ENCODE data around the gene PRKCE.

PRKCE gene

GRCh38 chr2:45813003-45813941, 161.8 kb downstream of the PRKCE start:
- DNase-seq (ENCODE audit: insufficient read length) (no peak), FAIRE-seq (no peak)
- TF ChIP-seq POLR2A (IDR thresholded peaks at IDR 0.05; ENCODE audit: low read depth, low read length) (no peak), POLR2AphosphoS5 (IDR thresholded peaks at IDR 0.05; ENCODE audit: low read depth, low read length) (no peak), TAF1 (IDR thresholded peaks at IDR 0.05; ENCODE audit: borderline replicate concordance, low read depth, low read length) (no peak)

- FAIRE-seq (no peak), DNase-seq (ENCODE audit: insufficient read length) (no peak)
- TF ChIP-seq POLR2A (IDR thresholded peaks at IDR 0.05; ENCODE audit: low read depth, low read length) (no peak), POLR2AphosphoS5 (IDR thresholded peaks at IDR 0.05; ENCODE audit: low read depth, low read length) (no peak), TAF1 (IDR thresholded peaks at IDR 0.05; ENCODE audit: borderline replicate concordance, low read depth, low read length) (no peak)
Observed at GRCh38 chr2:45814488-45814887, 163.0 kb downstream of the PRKCE start.

- DNase-seq (ENCODE audit: insufficient read length) (no peak), FAIRE-seq (no peak)
- TF ChIP-seq POLR2A (IDR thresholded peaks at IDR 0.05; ENCODE audit: low read depth, low read length) (no peak), POLR2AphosphoS5 (IDR thresholded peaks at IDR 0.05; ENCODE audit: low read depth, low read length) (no peak), TAF1 (IDR thresholded peaks at IDR 0.05; ENCODE audit: borderline replicate concordance, low read depth, low read length) (no peak)
Observed at GRCh38 chr2:45814951-45815621, 163.6 kb downstream of the PRKCE start.

- FAIRE-seq (no peak), DNase-seq (ENCODE audit: insufficient read length) (no peak)
- TF ChIP-seq POLR2A (IDR thresholded peaks at IDR 0.05; ENCODE audit: low read depth, low read length) (no peak), POLR2AphosphoS5 (IDR thresholded peaks at IDR 0.05; ENCODE audit: low read depth, low read length) (no peak), TAF1 (IDR thresholded peaks at IDR 0.05; ENCODE audit: borderline replicate concordance, low read depth, low read length) (no peak)
Observed at GRCh38 chr2:45816272-45816671, 164.8 kb downstream of the PRKCE start.

- DNase-seq (ENCODE audit: insufficient read length): no peak
- TF ChIP-seq POLR2AphosphoS5 (IDR thresholded peaks at IDR 0.05; ENCODE audit: low read depth, low read length): no peak
- no peak for TF ChIP-seq POLR2A (IDR thresholded peaks at IDR 0.05; ENCODE audit: low read depth, low read length)
- no peak for TF ChIP-seq TAF1 (IDR thresholded peaks at IDR 0.05; ENCODE audit: borderline replicate concordance, low read depth, low read length)
- FAIRE-seq: no peak
Observed at GRCh38 chr2:45818591-45818990, 167.1 kb downstream of the PRKCE start.

- TF ChIP-seq TAF1 (IDR thresholded peaks at IDR 0.05; ENCODE audit: borderline replicate concordance, low read depth, low read length) (no peak), POLR2AphosphoS5 (IDR thresholded peaks at IDR 0.05; ENCODE audit: low read depth, low read length) (no peak), POLR2A (IDR thresholded peaks at IDR 0.05; ENCODE audit: low read depth, low read length) (no peak)
- DNase-seq (ENCODE audit: insufficient read length): no peak
- no peak for FAIRE-seq
Observed at GRCh38 chr2:45820048-45820447, 168.6 kb downstream of the PRKCE start.

GRCh38 chr2:45821558-45822271, 170.2 kb downstream of the PRKCE start:
- TF ChIP-seq POLR2A (IDR thresholded peaks at IDR 0.05; ENCODE audit: low read depth, low read length) (no peak), TAF1 (IDR thresholded peaks at IDR 0.05; ENCODE audit: borderline replicate concordance, low read depth, low read length) (no peak), POLR2AphosphoS5 (IDR thresholded peaks at IDR 0.05; ENCODE audit: low read depth, low read length) (no peak)
- DNase-seq (ENCODE audit: insufficient read length) (no peak), FAIRE-seq (no peak)

- TF ChIP-seq TAF1 (IDR thresholded peaks at IDR 0.05; ENCODE audit: borderline replicate concordance, low read depth, low read length) (no peak), POLR2A (IDR thresholded peaks at IDR 0.05; ENCODE audit: low read depth, low read length) (no peak), POLR2AphosphoS5 (IDR thresholded peaks at IDR 0.05; ENCODE audit: low read depth, low read length) (no peak)
- FAIRE-seq (no peak), DNase-seq (ENCODE audit: insufficient read length) (no peak)
Observed at GRCh38 chr2:45822272-45822630, 170.8 kb downstream of the PRKCE start.

GRCh38 chr2:45823723-45824206, 172.3 kb downstream of the PRKCE start:
- no peak for FAIRE-seq
- no peak for DNase-seq (ENCODE audit: insufficient read length)
- no peak for TF ChIP-seq POLR2A (IDR thresholded peaks at IDR 0.05; ENCODE audit: low read depth, low read length)

- DNase-seq (ENCODE audit: insufficient read length) (no peak), FAIRE-seq (no peak)
- TF ChIP-seq POLR2AphosphoS5 (IDR thresholded peaks at IDR 0.05; ENCODE audit: low read depth, low read length): no peak
- no peak for TF ChIP-seq POLR2A (IDR thresholded peaks at IDR 0.05; ENCODE audit: low read depth, low read length)
- TF ChIP-seq TAF1 (IDR thresholded peaks at IDR 0.05; ENCODE audit: borderline replicate concordance, low read depth, low read length): no peak
Observed at GRCh38 chr2:45825001-45825651, 173.7 kb downstream of the PRKCE start.

GRCh38 chr2:45826460-45826859, 175.0 kb downstream of the PRKCE start:
- no peak for FAIRE-seq
- TF ChIP-seq TAF1 (IDR thresholded peaks at IDR 0.05; ENCODE audit: borderline replicate concordance, low read depth, low read length) (no peak), POLR2A (IDR thresholded peaks at IDR 0.05; ENCODE audit: low read depth, low read length) (no peak), POLR2AphosphoS5 (IDR thresholded peaks at IDR 0.05; ENCODE audit: low read depth, low read length) (no peak)
- no peak for DNase-seq (ENCODE audit: insufficient read length)
